HEK293 (cell line): ENCODE results near the gene GPR35.

ENCODE experiments used
- CTCF ChIA-PET: fragments of 350-600 bp; formaldehyde crosslinking; extraction: SDS; loops from one replicate; lab custom pipeline; 2021; ENCODE audit warnings: antibody characterized with exemption; lab: Yijun Ruan, JAX
- POLR2A ChIA-PET: fragments of 300-600 bp; formaldehyde crosslinking; extraction: SDS; loops from one replicate; lab custom pipeline; 2020; ENCODE audit warnings: antibody characterized with exemption, inconsistent platforms; lab: Yijun Ruan, JAX
- H3K27ac ChIP-seq: fragments of 200-500 bp; sonication (Bioruptor generic); 2 replicates; pipeline ENCODE4 v1.5.1; 2014; ENCODE audit warnings: low read depth, low read length, control low read depth, inconsistent platforms; ENCODE audit errors: extremely low read depth
- H3K36me3 ChIP-seq, 2 experiments: fragments of 200-500 bp in 1 of 2; sonication (Bioruptor generic) in 1 of 2; 1 replicate in 1 of 2; 2 replicates in 1 of 2; pipeline ENCODE4 v1.5.1; 2014 to 2017; ENCODE audit warnings: inconsistent platforms in 2 of 2, low read length in 2 of 2; ENCODE audit not compliant: control insufficient read depth in 2 of 2, insufficient read depth in 1 of 2
- H3K4me1 ChIP-seq: fragments of 200-500 bp; sonication (Bioruptor generic); 2 replicates; pipeline ENCODE4 v1.5.1; 2014; ENCODE audit warnings: mild to moderate bottlenecking, low read length, inconsistent platforms; ENCODE audit not compliant: control insufficient read depth, insufficient read depth
- H3K4me3 ChIP-seq: 2 replicates; pipeline ENCODE4 v1.5.1; 2011; ENCODE audit warnings: low read depth, mild to moderate bottlenecking, control low read depth, low read length, moderate library complexity
- H3K9me3 ChIP-seq: fragments of 200-500 bp; sonication (Bioruptor generic); 2 replicates; pipeline ENCODE4 v1.5.1; 2014; ENCODE audit warnings: low read depth, low read length, inconsistent platforms; ENCODE audit not compliant: control insufficient read depth, insufficient read depth
- BCL11B ChIP-seq: fragments of 450-650 bp; formaldehyde crosslinking; IDR thresholded peaks from 2 replicates; pipeline ENCODE4 v1.5.1; 2016; ENCODE audit warnings: low read depth, missing biosample characterization, missing genetic modification characterization
- CTCF ChIP-seq: fragments of 450-650 bp; formaldehyde crosslinking; IDR thresholded peaks from 2 replicates; pipeline ENCODE4 v1.5.1; 2016; ENCODE audit warnings: missing biosample characterization, missing genetic modification characterization
- GLI4 ChIP-seq: fragments of 450-650 bp; formaldehyde crosslinking; IDR thresholded peaks from 2 replicates; pipeline ENCODE4 v1.5.1; 2016; ENCODE audit warnings: missing biosample characterization, missing genetic modification characterization
- GLIS1 ChIP-seq: fragments of 450-650 bp; formaldehyde crosslinking; IDR thresholded peaks from 2 replicates; pipeline ENCODE4 v1.5.1; 2016; ENCODE audit warnings: missing biosample characterization, missing genetic modification characterization
- HOXA7 ChIP-seq: sonication (generic); formaldehyde crosslinking; IDR thresholded peaks from 2 replicates; pipeline ENCODE4 v1.8.1; 2022; ENCODE audit warnings: missing genetic modification reagents, borderline replicate concordance
- HOXC10 ChIP-seq: sonication (generic); formaldehyde crosslinking; IDR thresholded peaks from 2 replicates; pipeline ENCODE4 v1.8.1; 2023; ENCODE audit warnings: mild to moderate bottlenecking, missing genetic modification reagents
- OSR2 ChIP-seq: fragments of 450-650 bp; formaldehyde crosslinking; IDR thresholded peaks from 2 replicates; pipeline ENCODE4 v1.5.1; 2016; ENCODE audit warnings: missing biosample characterization, missing genetic modification characterization
- SCRT2 ChIP-seq: fragments of 450-650 bp; formaldehyde crosslinking; IDR thresholded peaks from 2 replicates; pipeline ENCODE4 v1.5.1; 2016; ENCODE audit warnings: missing biosample characterization, missing genetic modification characterization
- SP3 ChIP-seq: fragments of 450-650 bp; formaldehyde crosslinking; IDR thresholded peaks from 2 replicates; pipeline ENCODE4 v1.5.1; 2016; ENCODE audit warnings: missing biosample characterization, missing genetic modification characterization
- YY2 ChIP-seq: fragments of 450-650 bp; formaldehyde crosslinking; IDR thresholded peaks from 2 replicates; pipeline ENCODE4 v1.5.1; 2016; ENCODE audit warnings: missing biosample characterization, missing genetic modification characterization
- ZBTB48 ChIP-seq: fragments of 450-650 bp; formaldehyde crosslinking; IDR thresholded peaks from 2 replicates; pipeline ENCODE4 v1.5.1; 2016; ENCODE audit warnings: missing biosample characterization, missing genetic modification characterization
- ZFP37 ChIP-seq: fragments of 450-650 bp; formaldehyde crosslinking; IDR thresholded peaks from 2 replicates; pipeline ENCODE4 v1.5.1; 2016; ENCODE audit warnings: missing biosample characterization, missing genetic modification characterization
- ZNF114 ChIP-seq: fragments of 450-650 bp; formaldehyde crosslinking; IDR thresholded peaks from 2 replicates; pipeline ENCODE4 v1.5.0; 2017; ENCODE audit warnings: missing biosample characterization, missing genetic modification characterization
- ZNF121 ChIP-seq: fragments of 450-650 bp; formaldehyde crosslinking; IDR thresholded peaks from 2 replicates; pipeline ENCODE4 v1.5.1; 2016; ENCODE audit warnings: missing biosample characterization, missing genetic modification characterization
- ZNF2 ChIP-seq: fragments of 450-650 bp; formaldehyde crosslinking; IDR thresholded peaks from 2 replicates; pipeline ENCODE4 v1.5.1; 2016; ENCODE audit warnings: missing biosample characterization, missing genetic modification characterization
- ZNF211 ChIP-seq: fragments of 450-650 bp; formaldehyde crosslinking; IDR thresholded peaks from 2 replicates; pipeline ENCODE4 v1.5.1; 2016; ENCODE audit warnings: low read depth, missing biosample characterization, missing genetic modification characterization
- ZNF280C ChIP-seq: fragments of 450-650 bp; formaldehyde crosslinking; IDR thresholded peaks from 2 replicates; pipeline ENCODE4 v1.5.1; 2016; ENCODE audit warnings: missing biosample characterization, missing genetic modification characterization
- ZNF561 ChIP-seq: fragments of 450-650 bp; IDR thresholded peaks from 2 replicates; pipeline ENCODE4 v1.5.1; 2018; ENCODE audit warnings: missing biosample characterization, missing genetic modification characterization, borderline replicate concordance
- ZNF596 ChIP-seq: fragments of 450-650 bp; IDR thresholded peaks from 2 replicates; pipeline ENCODE4 v1.5.0; 2018; ENCODE audit warnings: missing biosample characterization, mild to moderate bottlenecking, missing genetic modification characterization, moderate library complexity
- ZNF658 ChIP-seq: fragments of 450-650 bp; formaldehyde crosslinking; IDR thresholded peaks from 2 replicates; pipeline ENCODE4; 2016; ENCODE audit warnings: missing biosample characterization, missing genetic modification characterization
- ZNF664 ChIP-seq: fragments of 450-650 bp; formaldehyde crosslinking; IDR thresholded peaks from 2 replicates; pipeline ENCODE4 v1.5.1; 2016; ENCODE audit warnings: missing biosample characterization, missing genetic modification characterization
- ZNF747 ChIP-seq: fragments of 450-650 bp; formaldehyde crosslinking; IDR thresholded peaks from 2 replicates; pipeline ENCODE4 v1.5.1; 2016; ENCODE audit warnings: missing biosample characterization, missing genetic modification characterization
- TF ChIP-seq, protein P1 (sequence below): fragments of 450-650 bp; formaldehyde crosslinking; IDR thresholded peaks from 2 replicates; pipeline ENCODE4 v1.5.1; 2016; ENCODE audit warnings: missing biosample characterization, missing genetic modification characterization, low read depth
- TF ChIP-seq, protein P2 (sequence below): fragments of 450-650 bp; formaldehyde crosslinking; IDR thresholded peaks from 2 replicates; pipeline ENCODE4 v1.5.0; 2017; ENCODE audit warnings: missing biosample characterization, missing genetic modification characterization, borderline replicate concordance

GPR35 gene

GRCh38 chr2:240611601-240612210, 13.6 kb upstream of the GPR35 start:
- Histone ChIP-seq H3K4me3 (no peak overlapping the region), H3K27ac (no peak overlapping the region), H3K9me3 (no peaks in the 10 kb centered on the region), H3K36me3 (no peaks in the 10 kb centered on the region), H3K4me1 (no peaks in the 10 kb centered on the region)
- CTCF ChIA-PET: no interaction called here
- TF ChIP-seq, protein P1, sequence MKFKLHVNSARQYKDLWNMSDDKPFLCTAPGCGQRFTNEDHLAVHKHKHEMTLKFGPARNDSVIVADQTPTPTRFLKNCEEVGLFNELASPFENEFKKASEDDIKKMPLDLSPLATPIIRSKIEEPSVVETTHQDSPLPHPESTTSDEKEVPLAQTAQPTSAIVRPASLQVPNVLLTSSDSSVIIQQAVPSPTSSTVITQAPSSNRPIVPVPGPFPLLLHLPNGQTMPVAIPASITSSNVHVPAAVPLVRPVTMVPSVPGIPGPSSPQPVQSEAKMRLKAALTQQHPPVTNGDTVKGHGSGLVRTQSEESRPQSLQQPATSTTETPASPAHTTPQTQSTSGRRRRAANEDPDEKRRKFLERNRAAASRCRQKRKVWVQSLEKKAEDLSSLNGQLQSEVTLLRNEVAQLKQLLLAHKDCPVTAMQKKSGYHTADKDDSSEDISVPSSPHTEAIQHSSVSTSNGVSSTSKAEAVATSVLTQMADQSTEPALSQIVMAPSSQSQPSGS (tag by site-specific recombination): no peak
- TF ChIP-seq CTCF (tag by site-specific recombination) (no peak), YY2 (tag by site-specific recombination) (no peak), BCL11B (tag by site-specific recombination) (no peak), ZNF121 (tag by site-specific recombination) (no peak), ZFP37 (no peak), GLIS1 (no peak), ZNF747 (tag by site-specific recombination) (no peak), HOXC10 (CRISPR knock-in tag) (no peak), OSR2 (tag by site-specific recombination) (no peak), SP3 (tag by site-specific recombination) (no peak), HOXA7 (CRISPR knock-in tag) (no peak), ZNF561 (no peak), ZNF280C (tag by site-specific recombination) (no peak), GLI4 (tag by site-specific recombination) (no peak), ZNF596 (no peak), ZNF211 (tag by site-specific recombination) (no peak), ZNF658 (tag by site-specific recombination) (no peak)
- TF ChIP-seq, protein P2, sequence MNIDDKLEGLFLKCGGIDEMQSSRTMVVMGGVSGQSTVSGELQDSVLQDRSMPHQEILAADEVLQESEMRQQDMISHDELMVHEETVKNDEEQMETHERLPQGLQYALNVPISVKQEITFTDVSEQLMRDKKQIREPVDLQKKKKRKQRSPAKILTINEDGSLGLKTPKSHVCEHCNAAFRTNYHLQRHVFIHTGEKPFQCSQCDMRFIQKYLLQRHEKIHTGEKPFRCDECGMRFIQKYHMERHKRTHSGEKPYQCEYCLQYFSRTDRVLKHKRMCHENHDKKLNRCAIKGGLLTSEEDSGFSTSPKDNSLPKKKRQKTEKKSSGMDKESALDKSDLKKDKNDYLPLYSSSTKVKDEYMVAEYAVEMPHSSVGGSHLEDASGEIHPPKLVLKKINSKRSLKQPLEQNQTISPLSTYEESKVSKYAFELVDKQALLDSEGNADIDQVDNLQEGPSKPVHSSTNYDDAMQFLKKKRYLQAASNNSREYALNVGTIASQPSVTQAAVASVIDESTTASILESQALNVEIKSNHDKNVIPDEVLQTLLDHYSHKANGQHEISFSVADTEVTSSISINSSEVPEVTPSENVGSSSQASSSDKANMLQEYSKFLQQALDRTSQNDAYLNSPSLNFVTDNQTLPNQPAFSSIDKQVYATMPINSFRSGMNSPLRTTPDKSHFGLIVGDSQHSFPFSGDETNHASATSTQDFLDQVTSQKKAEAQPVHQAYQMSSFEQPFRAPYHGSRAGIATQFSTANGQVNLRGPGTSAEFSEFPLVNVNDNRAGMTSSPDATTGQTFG (tag by site-specific recombination): no peak
- POLR2A ChIA-PET: no interaction called here

DNA sequence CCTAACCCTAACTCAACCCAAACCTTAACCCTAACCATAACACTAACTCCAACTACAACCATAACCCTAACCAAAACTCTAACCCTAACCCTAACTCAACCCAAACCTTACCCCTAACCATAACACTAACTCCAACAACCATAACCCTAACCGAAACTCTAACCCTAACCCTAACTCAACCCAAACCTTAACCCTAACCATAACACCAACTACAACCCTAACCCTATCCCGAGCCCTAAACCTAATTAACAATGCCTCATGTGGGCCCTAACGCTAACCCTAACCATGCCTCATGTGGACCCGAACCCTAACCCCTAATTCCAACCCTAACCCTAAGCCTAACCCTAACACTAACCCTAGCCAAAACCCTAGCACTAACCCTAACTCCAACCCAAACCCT, 11.5 kb upstream of the GPR35 start:
- TF ChIP-seq ZNF2 (tag by site-specific recombination) (no peak), ZNF664 (tag by site-specific recombination) (no peak), SCRT2 (tag by site-specific recombination) (no peak), ZNF114 (tag by site-specific recombination) (no peak), ZBTB48 (tag by site-specific recombination) (peak; percentile 65)

More for the DNA sequence above, 11.5 kb upstream of the GPR35 start:
- H3K27ac ChIP-seq: no peak overlapping the region
- no peaks in the 10 kb centered on the region for H3K4me1 ChIP-seq
- POLR2A ChIA-PET: no interaction called here
- CTCF ChIA-PET: no interaction called here
- no peaks in the 10 kb centered on the region for H3K36me3 ChIP-seq
- H3K4me3 ChIP-seq: no peak overlapping the region
- no peaks in the 10 kb centered on the region for H3K9me3 ChIP-seq
